ENCODE measurements around the gene SAFB. TPM values are rescaled to one million over a fixed set of nuclear protein-coding genes. Genes with fewer than 3 reads are reported as not detected.

The SAFB gene
- total RNA-seq, 1 donor from 2014 or later, result 127 TPM

DNA sequence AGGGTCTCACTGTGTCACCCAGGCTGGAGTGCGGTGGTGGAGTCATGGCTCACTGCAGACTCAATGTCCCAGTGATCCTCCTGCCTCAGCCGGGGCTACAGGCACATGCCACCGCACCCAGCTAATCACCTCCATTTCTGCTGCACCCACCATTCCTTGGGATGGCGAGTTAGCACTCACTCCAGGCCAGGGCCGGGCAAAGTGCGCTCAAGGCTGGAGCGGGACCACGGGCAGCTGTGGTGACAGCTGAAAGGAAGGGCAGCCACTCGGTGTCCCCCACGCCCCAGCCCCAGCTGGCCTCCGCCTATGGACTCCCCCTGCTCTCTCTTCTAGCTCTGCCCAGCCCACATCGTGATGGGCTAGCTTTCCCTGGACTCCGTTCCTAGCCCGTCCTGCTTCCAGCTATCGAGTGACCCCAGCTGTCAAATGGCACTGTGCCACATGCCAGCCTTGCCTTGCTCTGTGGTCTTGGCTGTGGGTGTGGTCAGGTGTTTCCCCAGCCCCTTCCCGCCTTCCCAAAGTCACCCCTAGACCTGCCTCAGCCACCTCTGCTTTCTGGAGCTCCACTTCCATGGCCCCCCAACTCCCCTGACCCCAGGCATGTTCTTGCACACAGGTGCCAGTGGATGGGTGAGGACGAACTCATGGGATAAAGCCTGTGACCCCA, 53.4 kb downstream of the SAFB start:
- Mint-ChIP-seq H3K36me3 (no peaks in the 10 kb centered on the region), H3K9me3 (no peaks in the 10 kb centered on the region), H3K4me3 (no peak overlapping the region), H3K27ac (no peak overlapping the region), H3K4me1 (ENCODE audit: unreplicated experiment) (peaks cover under 1% of the 10 kb centered on the region), H3K27me3 (peaks cover 3% of the 10 kb centered on the region)
- TF ChIP-seq, protein P1, sequence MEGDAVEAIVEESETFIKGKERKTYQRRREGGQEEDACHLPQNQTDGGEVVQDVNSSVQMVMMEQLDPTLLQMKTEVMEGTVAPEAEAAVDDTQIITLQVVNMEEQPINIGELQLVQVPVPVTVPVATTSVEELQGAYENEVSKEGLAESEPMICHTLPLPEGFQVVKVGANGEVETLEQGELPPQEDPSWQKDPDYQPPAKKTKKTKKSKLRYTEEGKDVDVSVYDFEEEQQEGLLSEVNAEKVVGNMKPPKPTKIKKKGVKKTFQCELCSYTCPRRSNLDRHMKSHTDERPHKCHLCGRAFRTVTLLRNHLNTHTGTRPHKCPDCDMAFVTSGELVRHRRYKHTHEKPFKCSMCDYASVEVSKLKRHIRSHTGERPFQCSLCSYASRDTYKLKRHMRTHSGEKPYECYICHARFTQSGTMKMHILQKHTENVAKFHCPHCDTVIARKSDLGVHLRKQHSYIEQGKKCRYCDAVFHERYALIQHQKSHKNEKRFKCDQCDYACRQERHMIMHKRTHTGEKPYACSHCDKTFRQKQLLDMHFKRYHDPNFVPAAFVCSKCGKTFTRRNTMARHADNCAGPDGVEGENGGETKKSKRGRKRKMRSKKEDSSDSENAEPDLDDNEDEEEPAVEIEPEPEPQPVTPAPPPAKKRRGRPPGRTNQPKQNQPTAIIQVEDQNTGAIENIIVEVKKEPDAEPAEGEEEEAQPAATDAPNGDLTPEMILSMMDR (conservative IDR thresholded peaks at IDR 0.05), result no peak
- no peak for DNase-seq (ENCODE audit: extremely low spot score, unreplicated experiment)

DNA sequence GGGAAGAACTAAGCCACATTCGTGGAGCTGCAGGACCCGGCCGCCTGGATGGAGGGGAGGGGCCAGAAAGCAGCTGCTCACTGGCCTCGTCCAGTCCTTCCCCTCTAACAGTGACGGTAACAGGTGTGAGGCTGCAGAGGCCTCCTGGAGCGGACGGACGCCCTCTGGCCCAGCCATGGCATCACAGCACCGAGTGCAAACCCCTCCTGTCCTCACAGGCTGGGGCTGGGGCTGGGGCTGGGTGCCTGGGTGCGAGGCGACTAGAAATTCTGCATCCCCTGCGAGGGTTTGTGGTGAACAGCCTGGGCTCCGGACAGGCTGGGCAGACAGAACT, 53.9 kb downstream of the SAFB start:
- Mint-ChIP-seq H3K4me1 (ENCODE audit: unreplicated experiment) (peaks cover 5% of the 10 kb centered on the region), H3K9me3 (no peaks in the 10 kb centered on the region), H3K27me3 (peaks cover 3% of the 10 kb centered on the region), H3K36me3 (no peaks in the 10 kb centered on the region), H3K4me3 (no peak overlapping the region), H3K27ac (no peak overlapping the region)
- no peak for DNase-seq (ENCODE audit: extremely low spot score, unreplicated experiment)
- TF ChIP-seq, protein P1 (conservative IDR thresholded peaks at IDR 0.05), result no peak

DNA sequence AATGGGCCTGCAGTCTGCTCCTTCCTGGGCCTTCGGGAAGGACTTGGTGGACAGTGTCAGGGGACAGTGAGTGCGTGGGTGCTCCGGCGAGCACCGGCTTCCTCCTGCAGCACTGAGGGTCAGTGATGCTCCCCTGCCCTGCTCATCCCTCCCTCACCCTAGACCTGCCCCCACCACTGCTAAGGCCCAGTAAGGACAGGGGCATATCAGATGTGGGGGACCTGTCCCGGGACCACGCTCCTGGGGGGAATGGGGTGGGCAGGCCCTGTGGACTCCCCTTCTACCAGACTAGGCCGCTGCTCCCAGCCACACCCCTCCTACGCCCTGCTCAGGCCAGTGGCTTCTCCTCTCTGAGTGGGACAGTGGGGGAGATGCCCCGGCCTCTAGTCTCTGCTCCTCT, 54.3 kb downstream of the SAFB start:
- peaks cover 9% of the 10 kb centered on the region for H3K4me1 Mint-ChIP-seq (ENCODE audit: unreplicated experiment)
- no peaks in the 10 kb centered on the region for H3K36me3 Mint-ChIP-seq
- TF ChIP-seq, protein P1 (conservative IDR thresholded peaks at IDR 0.05), result no peak
- no peak overlapping the region for H3K4me3 Mint-ChIP-seq
- H3K9me3 Mint-ChIP-seq, result no peaks in the 10 kb centered on the region
- H3K27ac Mint-ChIP-seq, result no peak overlapping the region
- no peak for DNase-seq (ENCODE audit: extremely low spot score, unreplicated experiment)
- peaks cover 3% of the 10 kb centered on the region for H3K27me3 Mint-ChIP-seq

DNA sequence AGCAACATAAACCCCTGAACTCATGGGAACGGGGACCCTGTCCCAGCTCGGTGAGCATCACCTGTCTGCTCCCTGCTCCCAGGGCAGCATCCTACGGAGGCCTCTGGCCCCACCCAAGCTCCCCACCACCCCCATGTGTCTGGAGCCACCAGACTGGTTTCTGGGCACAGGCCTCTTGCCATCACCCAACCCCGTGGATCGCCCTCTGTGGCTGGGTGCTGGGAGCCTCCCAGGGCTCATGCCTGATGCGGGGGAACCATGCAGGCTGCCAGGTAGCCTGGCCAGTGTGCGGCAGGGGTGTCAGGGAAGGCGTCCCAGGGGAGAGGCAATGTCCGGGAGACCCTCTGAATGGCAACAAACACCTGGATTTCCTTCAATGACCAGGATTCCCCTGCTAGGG, 54.7 kb downstream of the SAFB start:
- Mint-ChIP-seq H3K4me3 (no peak overlapping the region), H3K4me1 (ENCODE audit: unreplicated experiment) (peaks cover 9% of the 10 kb centered on the region), H3K9me3 (no peaks in the 10 kb centered on the region), H3K27me3 (peaks cover 3% of the 10 kb centered on the region), H3K36me3 (no peaks in the 10 kb centered on the region), H3K27ac (no peak overlapping the region)
- TF ChIP-seq, protein P1 (conservative IDR thresholded peaks at IDR 0.05), result no peak
- no peak for DNase-seq (ENCODE audit: extremely low spot score, unreplicated experiment)

DNA sequence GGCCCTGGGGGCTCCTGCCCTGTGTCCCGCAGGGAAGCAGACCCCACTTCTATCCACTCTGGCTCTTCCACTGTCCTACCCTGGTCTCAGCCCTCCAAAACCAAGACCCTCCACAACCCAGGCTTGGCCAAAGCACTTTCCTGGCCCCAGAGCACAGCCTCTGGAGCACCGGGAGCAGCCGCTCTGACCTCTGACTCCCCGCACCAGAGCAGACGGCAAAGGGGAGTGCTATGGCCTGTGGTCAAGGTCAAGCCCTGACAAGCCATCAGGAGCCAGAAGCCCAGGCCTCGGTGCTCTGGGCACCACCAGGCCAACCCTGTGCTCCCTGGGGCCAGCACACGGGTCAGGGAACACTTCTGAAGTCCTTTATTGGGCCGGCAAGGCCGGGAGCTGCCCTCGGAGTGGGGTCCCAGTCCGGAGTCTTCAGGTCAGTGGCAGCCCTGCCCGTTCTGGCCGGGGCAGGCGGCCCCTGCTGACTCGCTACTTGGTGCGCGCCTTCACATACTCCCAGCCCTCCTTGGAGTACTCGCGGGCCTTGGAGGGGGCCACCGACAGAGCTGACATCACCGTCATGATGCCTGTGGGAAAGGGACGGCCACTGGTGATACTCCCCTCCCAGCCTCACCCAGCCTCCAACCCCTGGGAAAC, 55.3 kb downstream of the SAFB start:
- Mint-ChIP-seq H3K4me1 (ENCODE audit: unreplicated experiment) (peaks cover 9% of the 10 kb centered on the region), H3K9me3 (no peaks in the 10 kb centered on the region), H3K36me3 (no peaks in the 10 kb centered on the region), H3K27me3 (peaks cover 3% of the 10 kb centered on the region), H3K27ac (no peak overlapping the region), H3K4me3 (no peak overlapping the region)
- no peak for DNase-seq (ENCODE audit: extremely low spot score, unreplicated experiment)
- TF ChIP-seq, protein P1 (conservative IDR thresholded peaks at IDR 0.05), result no peak

Measured in type B pancreatic cell (in vitro differentiated cells).